BJ (cell line): ENCODE results near the gene SMPD4. TPM values are rescaled to one million over a fixed set of nuclear protein-coding genes. Genes with fewer than 3 reads are reported as not detected.
"Not testable (repeated sequence)": the region's sequence is repeated elsewhere in the genome, so short reads cannot be mapped to it uniquely, and the experiment has no call there.

ENCODE experiments used
- CTCF ChIA-PET: fragments of 350-600 bp; formaldehyde crosslinking; extraction: SDS; loops from one replicate; lab custom pipeline; 2021; ENCODE audit warnings: antibody characterized with exemption, inconsistent platforms; lab: Yijun Ruan, JAX
- POLR2A ChIA-PET: fragments of 300-600 bp; sonication (Branson Sonifier 250); formaldehyde crosslinking; extraction: SDS; loops from one replicate; lab custom pipeline; 2021; ENCODE audit warnings: antibody characterized with exemption; lab: Charles Lee
- DNase-seq: peaks from one replicate; pipeline ENCODE4 v3.0.0-alpha.2; 2011; ENCODE audit warnings: low read depth
- H3K27me3 ChIP-seq: 2 replicates; pipeline ENCODE4 v1.6.0; 2011; ENCODE audit warnings: low read length; ENCODE audit not compliant: control insufficient read depth, insufficient read depth
- H3K36me3 ChIP-seq: 2 replicates; pipeline ENCODE4 v1.5.1; 2011; ENCODE audit warnings: low read length; ENCODE audit not compliant: control insufficient read depth, insufficient read depth
- H3K4me3 ChIP-seq: 2 replicates; pipeline ENCODE4 v1.5.1; 2011; ENCODE audit warnings: low read depth, mild to moderate bottlenecking, control low read depth, low read length
- polyA plus RNA-seq: library from polyadenylated mRNA; depleted of rRNA; stranded (reverse); fragments of >200 nt; gene quantifications from 2 replicates; pipeline ENCODE4 v1.2.3, GENCODE V29; 2011
- TF ChIP-seq, protein P1 (sequence below): IDR thresholded peaks from 2 replicates; pipeline ENCODE4 v1.5.1; 2011; ENCODE audit warnings: low read depth, mild to moderate bottlenecking, control low read depth, inconsistent platforms, low read length, moderate library complexity; ENCODE audit not compliant: insufficient read depth

SMPD4 gene
- polyA plus RNA-seq, 1 experiment = 60.1 TPM

DNA sequence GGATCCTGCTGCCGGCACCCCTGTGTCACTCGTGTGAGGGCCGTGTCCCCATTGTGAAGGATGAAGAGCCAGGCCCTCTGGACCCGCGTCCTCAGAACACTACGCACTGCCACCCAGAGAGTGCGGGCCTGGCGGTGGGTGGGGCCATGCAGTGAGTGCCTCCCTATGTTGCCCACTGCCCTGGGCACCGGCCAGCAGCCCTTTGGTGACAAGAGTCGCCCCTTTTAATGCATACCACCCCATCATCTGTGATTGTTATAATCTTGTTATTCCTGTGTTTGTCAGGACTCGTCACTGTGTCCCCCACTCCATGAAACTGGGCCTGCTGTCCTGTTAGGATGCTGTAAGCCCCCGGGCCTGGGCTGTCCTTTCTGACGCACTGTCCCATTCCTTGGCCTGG is 43.1 kb downstream of the SMPD4 start:
- H3K27me3 ChIP-seq, CTCF ChIA-PET, POLR2A ChIA-PET, DNase-seq, H3K36me3 ChIP-seq, H3K4me3 ChIP-seq: not testable (repeated sequence)

DNA sequence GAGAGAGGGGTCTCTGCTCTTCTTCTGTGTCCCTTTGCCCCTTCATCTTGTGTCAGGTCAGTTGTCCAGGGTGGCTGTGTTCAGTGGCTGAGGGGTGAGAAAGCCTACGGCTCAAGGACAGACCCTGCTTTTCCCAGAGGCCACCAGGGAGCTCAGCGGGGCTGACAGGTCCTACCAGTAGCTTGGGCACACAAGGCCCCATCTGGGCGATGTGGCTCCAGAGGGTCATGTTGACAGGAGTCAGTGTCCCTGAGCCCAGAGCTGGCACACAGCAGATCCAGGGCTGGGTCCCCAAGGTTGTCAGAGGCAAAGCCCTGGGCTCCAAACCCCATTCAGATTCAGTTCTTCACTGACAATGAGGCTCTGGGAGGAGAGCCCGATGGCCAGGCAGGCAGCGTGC is 44.3 kb downstream of the SMPD4 start:
- H3K4me3 ChIP-seq, H3K27me3 ChIP-seq, POLR2A ChIA-PET, H3K36me3 ChIP-seq, DNase-seq, CTCF ChIA-PET: not testable (repeated sequence)

DNA sequence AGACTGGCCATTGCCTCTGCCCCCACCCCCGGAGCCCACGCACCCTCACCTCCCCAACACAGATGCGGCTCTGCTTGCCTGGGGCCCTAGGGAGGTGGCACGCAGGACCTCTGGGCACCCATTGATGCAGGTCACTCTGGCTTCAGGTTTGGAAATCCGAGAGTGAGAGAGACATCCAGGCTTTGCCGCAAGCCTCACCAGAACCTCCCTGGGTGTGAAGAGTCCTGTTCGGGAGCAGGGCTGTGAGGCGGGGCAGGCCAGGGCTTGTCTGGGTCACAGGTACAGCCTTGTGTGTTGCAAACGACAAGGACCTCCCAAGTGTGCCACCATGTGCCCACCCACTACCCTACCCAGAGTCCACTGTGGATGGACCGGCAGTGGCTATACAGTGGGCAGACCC is 44.9 kb downstream of the SMPD4 start:
- CTCF ChIA-PET, H3K4me3 ChIP-seq, DNase-seq, POLR2A ChIA-PET, H3K36me3 ChIP-seq, H3K27me3 ChIP-seq: not testable (repeated sequence)

DNA sequence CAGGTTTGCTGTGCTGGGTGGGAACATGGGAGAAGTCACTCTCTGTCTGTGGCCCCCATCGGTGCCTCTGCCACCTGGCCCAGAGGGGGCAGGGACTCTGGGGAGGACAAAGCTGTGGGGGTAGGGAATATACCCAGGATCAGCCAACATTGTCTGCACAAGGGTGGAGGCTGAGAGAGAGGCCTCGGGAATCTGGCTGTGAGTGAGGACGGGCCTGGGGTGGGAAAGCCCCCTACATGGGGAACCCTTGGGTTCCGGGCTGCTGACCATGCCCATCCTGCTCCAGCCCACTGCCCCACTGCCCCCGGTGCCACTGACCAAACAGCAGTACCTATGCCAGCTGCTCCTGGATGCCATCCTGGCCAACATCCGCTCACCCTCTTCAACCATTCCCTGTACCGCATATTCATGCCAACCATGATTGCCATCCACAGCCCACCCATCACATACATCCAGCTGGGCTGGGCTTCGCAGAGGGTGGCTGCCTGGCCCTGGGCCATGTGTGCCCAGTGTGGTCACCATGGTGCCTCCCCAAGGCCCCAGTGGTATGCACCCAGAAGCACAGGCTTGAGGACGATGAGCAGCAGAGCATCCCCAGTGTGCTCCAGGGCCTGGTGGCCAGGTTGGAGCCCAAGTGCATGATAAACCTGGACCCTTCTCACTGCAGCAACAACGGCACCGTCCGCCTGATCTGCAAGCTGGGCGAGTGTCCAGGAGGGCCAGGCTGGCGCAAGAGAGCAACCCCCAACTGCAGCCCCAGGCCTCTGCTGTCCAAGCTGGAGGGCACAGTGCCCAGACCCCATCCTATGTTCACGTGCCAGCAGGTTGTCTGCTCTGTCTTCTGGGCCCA is 45.5 kb downstream of the SMPD4 start:
- DNase-seq = no peak
- H3K36me3 ChIP-seq = no peaks in the 10 kb centered on the region
- ChIA-PET POLR2A (no interaction called here), CTCF (no interaction called here)
- H3K4me3 ChIP-seq = no peak overlapping the region
- H3K27me3 ChIP-seq = no peaks in the 10 kb centered on the region; the same call in 1 of the 2 replicates
- TF ChIP-seq, protein P1, sequence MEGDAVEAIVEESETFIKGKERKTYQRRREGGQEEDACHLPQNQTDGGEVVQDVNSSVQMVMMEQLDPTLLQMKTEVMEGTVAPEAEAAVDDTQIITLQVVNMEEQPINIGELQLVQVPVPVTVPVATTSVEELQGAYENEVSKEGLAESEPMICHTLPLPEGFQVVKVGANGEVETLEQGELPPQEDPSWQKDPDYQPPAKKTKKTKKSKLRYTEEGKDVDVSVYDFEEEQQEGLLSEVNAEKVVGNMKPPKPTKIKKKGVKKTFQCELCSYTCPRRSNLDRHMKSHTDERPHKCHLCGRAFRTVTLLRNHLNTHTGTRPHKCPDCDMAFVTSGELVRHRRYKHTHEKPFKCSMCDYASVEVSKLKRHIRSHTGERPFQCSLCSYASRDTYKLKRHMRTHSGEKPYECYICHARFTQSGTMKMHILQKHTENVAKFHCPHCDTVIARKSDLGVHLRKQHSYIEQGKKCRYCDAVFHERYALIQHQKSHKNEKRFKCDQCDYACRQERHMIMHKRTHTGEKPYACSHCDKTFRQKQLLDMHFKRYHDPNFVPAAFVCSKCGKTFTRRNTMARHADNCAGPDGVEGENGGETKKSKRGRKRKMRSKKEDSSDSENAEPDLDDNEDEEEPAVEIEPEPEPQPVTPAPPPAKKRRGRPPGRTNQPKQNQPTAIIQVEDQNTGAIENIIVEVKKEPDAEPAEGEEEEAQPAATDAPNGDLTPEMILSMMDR = no peak

DNA sequence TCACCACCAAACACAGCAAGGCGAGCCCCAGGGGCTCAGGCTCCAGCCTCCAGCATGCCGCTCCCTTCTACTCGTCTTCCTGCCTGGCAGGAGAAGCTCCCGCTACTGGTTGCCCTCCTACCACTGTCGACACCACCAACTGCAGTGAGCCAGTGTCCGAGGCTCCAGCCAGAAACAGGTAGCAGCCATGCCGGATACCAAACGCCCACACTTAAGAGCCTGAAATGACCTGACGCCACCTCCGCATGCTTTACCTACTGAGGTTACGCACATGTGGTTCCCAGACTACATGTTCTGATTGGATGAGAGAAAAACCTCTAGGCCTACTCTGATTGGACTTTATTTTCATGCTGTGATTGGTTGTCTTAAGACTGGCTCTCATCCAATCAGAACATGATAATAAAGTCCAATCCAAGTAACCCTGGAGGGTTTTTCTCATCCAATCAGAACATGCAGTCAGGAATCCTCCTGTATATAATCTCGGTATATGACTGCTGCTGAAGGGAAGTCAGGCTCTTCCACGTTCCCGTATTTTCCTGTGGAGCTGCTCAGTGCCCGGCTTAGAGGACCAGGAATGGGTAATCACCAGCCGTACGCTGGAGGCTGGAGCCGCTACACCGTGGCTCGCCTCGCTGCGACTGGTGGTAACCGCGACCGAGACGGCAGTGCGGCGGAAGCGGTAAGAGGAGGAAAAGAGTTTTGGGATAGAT is 52.1 kb downstream of the SMPD4 start, which contains the start of gene POTEF:
POTEF (minus strand) TSS at position 103 of the 710 bp plus-strand sequence. CDS start 8,707 bp downstream, outside the sequence.
- H3K27me3 ChIP-seq, CTCF ChIA-PET, POLR2A ChIA-PET, DNase-seq, H3K4me3 ChIP-seq, H3K36me3 ChIP-seq: not testable (repeated sequence)

DNA sequence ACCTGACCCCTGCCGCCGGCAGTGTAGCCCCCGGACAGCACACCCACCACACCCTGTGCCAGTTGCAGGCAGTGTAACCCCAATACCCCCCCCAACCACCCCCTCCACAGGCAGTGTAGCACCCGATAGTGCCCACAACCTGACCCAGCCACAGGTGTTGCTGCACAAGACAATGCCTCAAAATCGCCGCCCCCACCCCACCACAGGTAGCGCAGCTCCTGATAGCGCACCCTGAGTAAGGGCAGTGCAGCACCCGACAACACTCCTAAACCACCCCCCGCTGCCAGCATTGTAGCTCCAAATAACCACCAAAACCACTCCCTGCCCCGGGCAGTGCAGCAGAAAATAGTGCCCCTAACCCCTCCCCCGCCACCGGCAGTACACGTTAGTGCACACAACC is 52.9 kb downstream of the SMPD4 start:
- H3K4me3 ChIP-seq, DNase-seq, CTCF ChIA-PET, H3K27me3 ChIP-seq, H3K36me3 ChIP-seq, POLR2A ChIA-PET: not testable (repeated sequence)

DNA sequence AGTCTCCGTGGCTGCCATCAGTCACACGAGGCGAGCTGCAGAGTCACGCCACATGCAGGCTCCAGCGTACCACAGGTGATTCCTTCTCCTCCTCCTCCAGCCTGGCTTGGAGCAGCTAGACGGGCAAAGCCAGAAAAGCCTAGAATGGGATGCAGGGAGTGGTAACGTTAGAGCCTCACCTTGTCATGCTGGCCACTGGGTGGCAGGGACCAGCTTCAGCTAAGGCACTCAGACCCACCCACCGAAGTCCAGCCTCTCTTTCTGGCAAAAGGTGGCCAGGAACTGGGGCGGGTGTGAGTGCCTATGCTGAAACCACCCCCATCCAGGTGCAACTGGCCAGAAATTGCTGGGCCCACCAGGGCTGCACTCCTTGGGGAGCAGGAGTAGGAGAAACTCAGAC is 53.7 kb downstream of the SMPD4 start:
- POLR2A ChIA-PET, DNase-seq, H3K36me3 ChIP-seq, H3K27me3 ChIP-seq, CTCF ChIA-PET, H3K4me3 ChIP-seq: not testable (repeated sequence)

DNA sequence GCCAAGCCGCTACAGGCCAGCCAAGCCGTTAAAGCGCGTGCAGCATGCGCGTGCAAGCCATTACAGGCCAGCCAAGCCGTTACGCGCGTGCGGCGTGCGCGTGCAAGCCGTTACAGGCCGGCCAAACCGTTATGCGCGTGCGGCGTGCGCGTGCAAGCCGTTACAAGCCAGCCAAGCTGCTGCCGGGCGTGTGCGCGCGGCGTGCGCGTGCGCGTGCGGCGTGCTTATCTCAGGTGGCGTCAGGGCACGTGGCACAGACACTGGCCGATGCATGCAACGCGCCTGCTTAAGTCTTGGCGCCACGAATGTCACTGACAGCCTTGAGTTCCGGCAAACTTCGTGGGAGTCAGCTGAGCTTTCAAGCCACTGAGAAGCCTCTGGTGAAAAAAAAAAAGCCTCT is 60.5 kb downstream of the SMPD4 start:
- DNase-seq, H3K4me3 ChIP-seq, H3K27me3 ChIP-seq, H3K36me3 ChIP-seq, CTCF ChIA-PET: not testable (repeated sequence)
- POLR2A ChIA-PET = interaction anchor here (0.6 kb wide), 1 partner anchor 170 kb away, joined by 4 read pairs; no protein-coding TSS in a partner anchor

DNA sequence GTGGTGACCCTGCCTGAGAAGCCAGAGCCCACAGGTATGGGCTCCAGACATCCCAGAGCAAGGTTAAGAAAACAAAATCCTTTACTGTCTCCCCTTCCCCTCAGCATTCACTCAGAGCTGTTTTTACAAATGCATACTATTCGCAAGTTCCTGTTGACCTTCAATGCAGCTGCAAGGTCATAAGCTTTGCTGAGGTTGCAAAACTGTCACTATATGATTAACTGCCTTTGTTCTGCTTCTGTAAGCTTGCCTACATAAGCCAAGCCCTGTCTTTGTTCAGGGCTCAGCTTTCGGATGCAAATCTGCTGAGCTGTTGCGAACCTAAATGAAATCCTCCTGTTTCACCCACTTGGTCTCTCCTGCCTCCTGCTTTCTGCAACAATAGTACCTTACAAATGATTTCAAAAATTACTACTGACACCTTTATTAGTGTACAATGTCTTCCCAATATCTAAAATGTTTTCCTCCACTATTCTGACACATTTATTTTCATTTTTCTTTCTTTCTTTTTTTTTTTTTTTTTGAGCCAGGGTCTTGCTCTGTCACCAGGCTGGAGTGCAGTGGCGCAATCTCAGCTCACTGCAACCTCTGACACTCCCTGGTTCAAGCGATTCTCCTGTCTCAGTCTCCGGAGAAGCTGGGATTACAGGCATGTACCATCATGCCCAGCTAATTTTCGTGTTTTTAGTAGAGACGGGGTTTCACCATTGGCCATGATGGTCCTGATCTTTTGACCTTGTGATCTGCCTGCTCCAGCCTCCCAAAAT is 78.6 kb downstream of the SMPD4 start:
- H3K36me3 ChIP-seq, POLR2A ChIA-PET, H3K4me3 ChIP-seq, CTCF ChIA-PET, H3K27me3 ChIP-seq, DNase-seq: not testable (repeated sequence)
